ENCODE results near the gene TENM3.

Gene TENM3

DNA sequence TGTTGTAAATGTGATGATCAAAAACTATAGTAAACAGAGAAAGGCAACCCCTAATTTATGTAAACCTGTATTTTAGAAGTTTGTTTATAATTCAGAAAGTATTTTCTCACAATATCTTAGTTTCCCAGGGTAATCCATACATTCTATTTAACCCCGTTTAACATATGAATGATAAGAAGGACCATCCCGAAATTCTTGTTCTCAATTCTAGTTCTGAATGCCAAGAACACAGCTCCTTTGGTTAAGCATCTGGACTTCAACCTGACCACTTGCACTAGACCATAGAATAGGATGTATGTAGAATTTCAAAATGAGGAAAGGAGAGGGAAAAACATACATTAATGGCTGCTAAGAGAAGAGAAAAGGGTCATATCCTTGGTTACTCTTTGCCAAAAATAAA lies 227.0 kb downstream of the TENM3 start:
- no peak for DNase-seq

GRCh38 chr4:182475539-182475938 lies 232.3 kb downstream of the TENM3 start:
- no peak for DNase-seq

DNA sequence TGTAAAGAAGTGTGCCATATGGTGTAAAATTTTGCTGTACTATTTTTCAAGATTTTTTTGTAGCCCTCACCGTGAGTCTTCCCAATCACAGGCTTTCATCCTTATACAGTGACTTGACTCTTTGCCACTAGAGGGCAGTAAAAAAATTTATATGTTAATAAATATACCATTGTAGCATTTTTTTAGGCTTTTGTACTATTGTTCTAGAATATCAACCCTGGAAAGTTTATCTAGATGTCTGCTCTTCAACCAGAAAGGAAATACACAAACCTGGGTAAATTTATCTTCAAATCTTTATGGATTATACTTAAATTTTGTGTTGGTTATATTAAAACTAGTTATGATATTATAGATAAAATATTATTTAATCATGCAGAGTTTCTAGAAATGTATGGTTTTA lies 235.3 kb downstream of the TENM3 start:
- DNase-seq = peak; percentile 19

GRCh38 chr4:182483685-182484084 lies 240.5 kb downstream of the TENM3 start:
- DNase-seq = no peak

- DNase-seq = no peak
Measured at GRCh38 chr4:182486881-182487280, 243.7 kb downstream of the TENM3 start.

DNA sequence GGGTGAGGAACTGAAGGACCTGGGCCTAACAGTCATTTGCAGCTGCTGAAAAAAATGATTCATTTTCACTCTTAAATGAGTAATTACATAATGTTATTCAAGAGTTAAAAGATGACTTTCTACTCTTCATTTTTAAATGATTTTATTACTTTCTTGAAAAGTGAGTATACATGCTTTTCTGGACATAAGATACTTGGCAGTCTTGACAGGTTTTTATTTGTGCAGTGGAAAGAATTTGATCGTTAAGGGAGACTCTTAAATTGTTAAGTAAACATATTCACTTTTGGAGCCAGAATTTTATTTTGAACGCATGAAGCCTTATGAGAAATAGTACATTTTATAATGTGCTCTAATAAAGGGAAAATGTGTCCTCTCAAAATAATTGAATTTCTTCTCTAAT lies 245.7 kb downstream of the TENM3 start:
- no peak for DNase-seq

- DNase-seq = no peak
Measured at GRCh38 chr4:182489607-182490006, 246.4 kb downstream of the TENM3 start.

DNA sequence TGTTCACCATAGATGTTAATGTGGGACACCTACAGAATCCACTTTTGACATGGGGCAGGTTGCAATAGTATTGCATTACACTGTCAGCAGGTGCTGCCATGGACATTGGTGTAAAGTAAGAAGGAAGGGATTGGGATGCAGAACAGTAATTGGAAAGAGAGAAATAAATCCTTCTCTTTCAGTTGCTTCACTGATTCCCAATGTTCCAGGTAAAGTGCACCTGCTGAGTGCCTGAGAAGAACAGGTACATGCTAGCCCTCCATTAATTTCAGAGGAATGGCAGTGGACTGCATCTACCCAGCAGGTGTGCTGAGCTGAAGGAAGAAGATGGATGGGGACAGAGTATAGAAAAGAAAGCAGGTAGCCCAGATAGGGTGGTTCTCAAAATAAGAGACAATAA lies 248.5 kb downstream of the TENM3 start:
- DNase-seq = no peak

- no peak for DNase-seq
Measured at GRCh38 chr4:182492423-182492822, 249.2 kb downstream of the TENM3 start.

DNA sequence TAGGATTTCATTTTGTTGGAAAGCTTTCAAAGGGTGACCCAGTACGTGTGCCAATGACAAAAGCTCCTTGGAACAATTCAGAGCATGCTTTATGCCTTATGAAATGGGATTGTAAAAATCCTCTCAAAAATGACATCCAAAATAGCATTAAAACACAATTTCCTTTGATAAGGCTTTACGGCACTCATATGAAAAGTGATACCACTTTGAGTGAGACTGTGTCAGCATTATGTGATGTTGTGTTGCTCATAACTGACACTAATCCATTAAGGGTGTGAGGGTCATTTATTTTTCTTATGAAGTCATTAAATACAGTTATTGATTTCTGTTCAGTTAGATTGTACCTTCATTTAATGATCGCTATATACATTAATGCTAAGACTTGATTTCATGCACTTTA lies 250.2 kb downstream of the TENM3 start:
- no peak for DNase-seq

GRCh38 chr4:182494103-182494502 lies 250.9 kb downstream of the TENM3 start:
- no peak for DNase-seq

- DNase-seq = no peak
Measured at GRCh38 chr4:182495031-182495430, 251.8 kb downstream of the TENM3 start.

DNA sequence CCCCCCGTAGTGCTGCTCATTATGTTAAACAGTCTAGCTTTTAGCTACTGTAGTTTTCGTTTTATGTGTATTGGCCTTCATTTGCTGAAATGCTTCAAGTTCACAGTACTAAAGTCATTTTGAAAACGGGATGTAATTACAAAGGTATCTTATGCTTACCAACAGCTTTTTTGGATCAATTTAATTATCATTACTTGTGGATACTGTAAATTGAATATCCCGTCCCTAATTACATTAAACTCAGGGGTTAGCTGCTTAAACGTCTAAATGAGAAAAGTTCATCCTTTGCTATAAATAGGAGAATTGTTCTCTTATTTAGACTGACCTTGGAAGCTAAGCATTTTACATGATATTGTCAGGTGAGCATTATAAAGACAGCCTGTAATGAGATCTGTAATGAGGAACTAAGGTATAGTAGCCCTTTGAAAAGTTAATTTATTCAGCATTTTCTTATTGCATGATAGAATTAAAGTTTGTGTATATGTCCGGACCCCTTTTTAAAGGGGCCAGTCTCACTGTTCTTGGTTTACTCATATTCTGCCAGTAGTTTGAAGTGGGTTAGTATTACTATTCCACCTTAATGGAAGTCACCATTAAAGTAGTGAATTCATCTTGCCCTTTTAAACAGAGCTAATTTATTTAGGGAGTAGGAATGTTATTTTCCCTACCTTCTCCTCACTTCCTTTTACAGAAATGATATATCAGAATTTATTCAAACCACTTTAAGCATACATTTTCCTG lies 252.6 kb downstream of the TENM3 start:
- no peak for DNase-seq

DNA sequence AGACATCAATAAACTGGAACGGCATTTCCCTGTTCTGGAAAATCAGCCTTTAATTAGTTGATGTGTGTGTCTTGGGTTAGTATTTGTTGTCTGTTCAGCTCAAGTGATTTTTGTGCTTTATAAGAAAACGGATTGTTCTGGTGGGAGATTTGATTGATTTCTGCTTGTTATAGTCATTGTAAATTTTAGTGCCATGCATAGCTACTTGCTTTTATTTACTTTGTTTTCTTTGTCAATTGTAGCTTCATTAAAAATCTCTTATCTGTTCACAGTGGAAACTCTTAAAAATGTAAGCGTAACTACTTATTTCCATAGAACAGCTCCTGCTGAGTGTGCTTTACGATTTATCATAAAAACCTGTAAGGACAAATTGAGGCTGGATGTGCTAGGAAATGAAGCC lies 253.2 kb downstream of the TENM3 start:
- DNase-seq = no peak

DNA sequence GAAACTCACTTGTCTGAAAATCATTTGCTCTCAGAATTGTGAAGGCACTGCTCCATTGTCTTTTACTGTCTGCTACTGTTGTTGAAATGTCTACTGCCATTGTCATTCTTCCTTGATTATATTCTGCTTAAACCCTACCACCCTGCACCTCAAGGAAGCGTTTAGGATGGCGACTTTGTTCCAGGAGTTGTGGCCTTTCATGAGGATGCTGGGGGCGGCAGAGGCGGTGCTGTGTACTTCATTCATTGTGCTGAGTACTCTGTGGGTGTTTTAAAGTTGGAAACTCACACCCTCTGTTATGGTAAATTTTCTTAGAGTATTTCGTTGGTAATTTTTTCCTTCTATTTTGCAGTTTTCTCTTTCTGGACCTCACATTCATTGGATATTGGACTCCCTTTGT lies 258.9 kb downstream of the TENM3 start:
- no peak for DNase-seq

DNA sequence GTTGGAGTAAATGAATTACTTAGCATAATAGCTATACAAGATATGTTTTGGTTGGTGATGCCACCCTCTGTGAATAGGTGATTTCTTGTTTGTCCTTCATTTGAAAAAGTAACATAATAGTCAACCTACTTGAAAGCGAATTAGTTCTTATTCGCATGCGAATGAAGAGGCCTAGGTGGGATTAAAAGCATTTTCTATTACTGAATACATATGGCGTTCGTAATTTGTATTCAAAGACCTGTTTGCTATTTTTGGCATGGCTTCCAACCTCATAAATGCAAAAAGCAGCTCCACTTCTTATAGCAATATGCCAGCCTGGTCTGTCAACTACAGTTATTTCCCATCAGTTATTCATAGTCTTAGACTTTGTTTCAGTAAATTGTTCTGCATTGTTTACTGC lies 261.3 kb downstream of the TENM3 start:
- DNase-seq = no peak

DNA sequence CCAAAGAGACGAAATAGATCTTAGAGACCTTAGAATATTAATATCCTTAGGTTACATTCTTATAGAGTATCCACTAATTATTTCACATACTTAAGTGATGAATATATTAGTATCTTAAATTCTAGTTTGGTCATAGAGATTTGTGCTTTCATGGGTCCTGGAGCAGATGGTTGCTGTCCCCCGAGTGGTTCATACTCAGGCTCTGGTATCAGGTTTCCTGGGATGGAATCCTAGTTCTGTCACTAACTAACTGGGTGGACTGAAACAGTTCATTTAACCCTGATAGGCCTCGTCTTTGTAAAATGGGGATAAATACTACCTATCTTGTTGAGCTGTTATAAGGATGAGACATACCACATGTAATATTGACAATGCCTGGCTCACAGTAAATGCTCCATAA lies 264.6 kb downstream of the TENM3 start:
- no peak for DNase-seq

DNA sequence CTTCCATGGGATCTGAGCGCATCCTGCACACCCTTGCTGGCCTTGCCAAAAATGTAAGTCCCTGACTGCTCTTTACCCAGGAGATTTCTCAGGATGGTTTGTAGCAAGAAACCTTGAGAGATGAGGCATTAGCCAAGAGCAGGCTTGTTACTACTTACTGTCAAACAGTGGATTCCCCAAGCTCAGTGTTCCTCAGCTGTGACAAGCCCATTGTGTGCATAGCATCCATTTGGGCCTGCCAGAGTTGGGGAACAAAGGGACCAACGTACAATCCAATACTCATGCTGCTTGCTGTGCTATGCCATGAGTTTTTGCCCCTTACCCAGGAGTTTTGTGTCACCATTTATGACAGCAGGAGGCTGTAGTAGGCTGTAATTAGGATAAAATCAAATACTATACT lies 267.6 kb downstream of the TENM3 start:
- DNase-seq = no peak

DNA sequence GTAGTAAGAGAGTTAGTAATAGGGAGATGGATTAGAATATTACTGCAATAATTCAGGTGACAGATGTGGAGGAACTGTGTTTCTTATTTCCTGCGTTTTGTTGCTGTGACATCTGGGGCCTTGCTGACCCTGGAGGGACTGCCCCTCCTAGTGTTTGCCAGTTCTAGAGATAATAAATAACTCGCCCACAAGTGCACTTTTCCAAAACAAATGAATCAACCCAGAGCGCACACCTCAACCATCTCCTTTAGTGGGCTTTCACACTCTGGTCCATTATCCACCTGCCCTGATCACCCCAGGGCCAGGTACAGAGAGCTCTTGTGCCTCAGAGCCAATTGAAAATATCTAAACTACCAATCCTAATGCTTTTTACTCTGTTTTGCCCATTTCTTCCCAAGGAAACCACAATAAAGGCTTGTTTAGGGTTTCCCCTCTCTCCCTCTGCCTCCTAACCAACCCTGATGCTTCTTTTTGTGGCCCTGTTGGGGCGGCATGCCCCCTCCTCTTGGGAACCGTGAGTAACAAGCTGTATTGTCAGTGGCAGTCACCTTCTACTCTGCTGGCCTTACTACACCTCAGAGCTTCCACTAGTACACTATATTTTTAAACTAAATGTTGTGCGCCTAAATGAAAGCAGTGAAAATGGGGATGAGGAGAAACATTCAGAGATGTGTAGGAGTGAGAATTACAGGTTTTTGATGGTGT lies 270.5 kb downstream of the TENM3 start:
- DNase-seq = no peak

DNA sequence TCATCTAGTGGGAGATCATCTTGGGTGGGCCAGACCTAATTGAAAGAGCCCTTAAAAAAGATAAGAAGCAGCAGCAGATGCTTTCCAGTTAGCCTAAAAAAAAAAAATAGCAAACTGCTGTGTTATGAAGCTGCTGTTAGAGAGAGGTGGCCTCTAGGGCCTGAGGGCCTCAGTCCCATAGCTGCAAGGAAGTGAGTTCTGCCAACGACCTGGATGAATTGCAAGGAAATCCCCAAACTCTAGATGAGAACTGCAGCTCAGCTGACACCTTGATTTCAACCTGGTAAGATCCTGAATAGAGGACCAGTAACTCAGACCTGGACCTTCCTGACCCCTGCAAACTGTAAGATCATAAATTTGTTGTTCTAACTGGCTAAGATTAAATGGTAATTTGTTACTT lies 275.2 kb downstream of the TENM3 start:
- DNase-seq = no peak

GRCh38 chr4:182519528-182519927 lies 276.3 kb downstream of the TENM3 start:
- no peak for DNase-seq

DNA sequence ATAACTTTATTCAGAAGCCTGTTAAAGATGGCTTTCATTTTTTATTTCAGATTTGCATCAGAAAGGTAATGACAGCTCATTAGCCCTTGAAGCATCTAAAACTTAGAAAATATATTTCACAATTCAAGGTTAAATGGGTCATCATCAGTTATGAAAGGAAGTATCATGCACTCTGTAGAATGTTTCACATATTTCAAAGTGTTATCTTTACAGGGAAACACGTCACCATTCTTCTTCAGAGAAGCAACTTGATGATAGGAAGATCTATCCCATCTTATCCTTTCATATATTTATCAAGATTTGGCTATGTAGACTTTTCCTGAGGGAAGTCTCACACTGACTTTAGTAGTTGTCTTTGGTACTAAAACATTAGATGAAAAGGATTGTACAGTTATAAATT lies 277.8 kb downstream of the TENM3 start:
- no peak for DNase-seq

GRCh38 chr4:182528819-182529218 lies 285.6 kb downstream of the TENM3 start:
- DNase-seq = no peak

DNA sequence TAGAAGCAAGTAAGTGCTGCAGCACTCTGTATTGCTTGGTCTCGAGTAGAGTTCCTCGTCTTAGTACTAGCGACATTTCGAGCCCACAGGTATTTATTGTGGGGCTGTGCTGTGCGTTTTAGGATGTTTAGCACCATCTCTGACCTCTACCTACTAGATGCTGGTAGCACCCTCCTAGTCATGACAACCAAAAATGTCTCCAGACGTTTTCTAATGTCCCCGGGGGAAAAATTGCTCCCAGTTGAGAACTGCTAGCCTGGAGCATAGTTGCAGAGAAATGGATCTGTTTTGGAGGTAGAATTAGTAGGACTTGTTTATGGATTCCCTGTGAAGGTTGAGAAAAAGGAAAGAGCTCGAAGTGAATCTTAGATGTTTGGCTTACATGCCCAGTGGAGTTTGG lies 287.2 kb downstream of the TENM3 start:
- DNase-seq = no peak
